C4-2B (cell line): ENCODE measurements around the gene FPR1.

Source experiments
- CTCF ChIP-seq: fragments of 450-650 bp; conservative IDR thresholded peaks from 2 replicates; pipeline ENCODE4 v1.5.1; 2017; ENCODE audit warnings: mild to moderate bottlenecking
- ZFX ChIP-seq: fragments of 450-650 bp; IDR thresholded peaks from 2 replicates; pipeline ENCODE4 v1.6.1; 2017

- TF ChIP-seq CTCF (no peak), ZFX (no peak)
Observed at GRCh38 chr19:51800473-51801244, 49.0 kb upstream of the FPR1 start.
